DMS 273 (cell line): Measurements from ENCODE around the gene PHF12.
A peak's percentile ranks its signal among the peaks of the same experiment; 100 is the strongest.

Experiments used
- DNase-seq: peaks from one replicate; lab custom pipeline; 2025; ENCODE audit not compliant: unreplicated experiment; lab: John Stamatoyannopoulos, UW

PHF12 gene

GRCh38 chr17:28951428-28951990 is at the start of gene PHF12:
PHF12 (minus strand) TSS chr17:28951518; CDS start chr17:28950960, 558 bp downstream.
- peak; percentile 100 for DNase-seq

- no peak for DNase-seq
Observed at GRCh38 chr17:29000973-29001372, 49.7 kb upstream of the PHF12 start.

- peak; percentile 41 for DNase-seq
Observed at GRCh38 chr17:28999206-28999605, 47.9 kb upstream of the PHF12 start.

GRCh38 chr17:28997806-28998205 is 46.5 kb upstream of the PHF12 start:
- DNase-seq: peak; percentile 57

GRCh38 chr17:28996554-28997096 is 45.3 kb upstream of the PHF12 start:
- DNase-seq: no peak

GRCh38 chr17:28993645-28994426 is 42.5 kb upstream of the PHF12 start:
- no peak for DNase-seq

- no peak for DNase-seq
Observed at GRCh38 chr17:28992625-28993600, 41.6 kb upstream of the PHF12 start.

GRCh38 chr17:28992185-28992584 is 40.9 kb upstream of the PHF12 start:
- DNase-seq: no peak

- DNase-seq: no peak
Observed at GRCh38 chr17:28991779-28992178, 40.5 kb upstream of the PHF12 start.

GRCh38 chr17:28989028-28989427 is 37.7 kb upstream of the PHF12 start:
- DNase-seq: no peak

- DNase-seq: no peak
Observed at GRCh38 chr17:28988475-28988874, 37.2 kb upstream of the PHF12 start.

- DNase-seq: no peak
Observed at GRCh38 chr17:28986714-28987655, 35.7 kb upstream of the PHF12 start.

GRCh38 chr17:28985950-28986713 is 34.8 kb upstream of the PHF12 start:
- no peak for DNase-seq

- peak; percentile 97 for DNase-seq
Observed at GRCh38 chr17:28983286-28984230, 32.2 kb upstream of the PHF12 start.

- DNase-seq: no peak
Observed at GRCh38 chr17:28982131-28982793, 30.9 kb upstream of the PHF12 start.

- no peak for DNase-seq
Observed at GRCh38 chr17:28978356-28978964, 27.1 kb upstream of the PHF12 start.

GRCh38 chr17:28977659-28978355 is 26.5 kb upstream of the PHF12 start:
- no peak for DNase-seq
